Skeletal muscle tissue (tissue), 4 donors: Measurements from ENCODE around the gene RBM39. TPM values are rescaled to one million over a fixed set of nuclear protein-coding genes. Genes with fewer than 3 reads are reported as not detected.

Experiments
- H3K27ac ChIP-seq: one replicate; pipeline ENCODE4 v1.7.0; 2013; ENCODE audit warnings: mild to moderate bottlenecking, low read depth, low read length, inconsistent platforms
- H3K27me3 ChIP-seq, 3 donors: one replicate each; pipeline ENCODE4 v1.7.0; 2013; ENCODE audit warnings: low read length in 3 of 3; ENCODE audit not compliant: control insufficient read depth in 3 of 3, insufficient read depth in 3 of 3
- H3K36me3 ChIP-seq, 3 donors: one replicate each; pipeline ENCODE4 v1.7.0; 2013; ENCODE audit warnings: low read length in 3 of 3; ENCODE audit not compliant: control insufficient read depth in 3 of 3, insufficient read depth in 3 of 3
- H3K4me1 ChIP-seq, 3 donors: one replicate each; pipeline ENCODE4 v1.7.0; 2013; ENCODE audit warnings: low read length in 3 of 3, mild to moderate bottlenecking in 3 of 3; ENCODE audit not compliant: control insufficient read depth in 3 of 3, insufficient read depth in 3 of 3
- H3K4me3 ChIP-seq, 3 donors: one replicate each; pipeline ENCODE4 v1.7.0; 2013; ENCODE audit warnings: low read length in 3 of 3
- H3K9ac ChIP-seq, 3 donors: one replicate each; pipeline ENCODE4 v1.7.0; 2013; ENCODE audit warnings: low read length in 3 of 3, mild to moderate bottlenecking in 3 of 3, moderate library complexity in 2 of 3, low read depth in 1 of 3
- H3K9me3 ChIP-seq, 3 donors: one replicate each; pipeline ENCODE4 v1.7.0; 2013; ENCODE audit warnings: low read length in 3 of 3; ENCODE audit not compliant: control insufficient read depth in 3 of 3
- total RNA-seq: library from RNA; depleted of rRNA; stranded (reverse); fragments of >200 nt; gene quantifications from one replicate; pipeline ENCODE4 v1.2.3, GENCODE V29; 2014
- donor health status: Osteomylitis.

The RBM39 gene
- total RNA-seq, 1 donor from 2014 or later, result 407 TPM

DNA sequence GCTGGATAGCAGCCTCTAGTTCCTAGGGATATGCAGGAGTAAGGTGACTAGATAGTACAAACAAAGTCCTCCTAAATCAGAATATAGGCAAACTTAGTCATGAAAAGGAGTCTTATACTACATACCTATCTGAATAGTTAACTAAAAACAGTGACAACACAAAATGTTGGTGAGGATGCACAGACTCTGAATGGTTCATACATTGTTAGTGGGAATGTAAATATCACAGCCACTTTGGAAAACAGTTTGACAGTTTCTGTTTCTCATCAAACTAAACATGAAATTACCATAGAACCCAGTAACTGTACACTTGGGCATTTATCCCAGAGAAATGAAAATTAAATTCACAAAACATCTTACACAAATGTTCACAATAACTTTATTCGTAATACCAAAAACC is 60.1 kb downstream of the RBM39 start:
- Histone ChIP-seq H3K9me3 (no peaks in the 10 kb centered on the region), H3K4me1 (no peaks in the 10 kb centered on the region), H3K27ac (no peak overlapping the region), H3K9ac (no peak overlapping the region), H3K4me3 (no peak overlapping the region), H3K36me3 (peaks cover 5 to 16% (median 12%) of the 10 kb centered on the region in 3 donors), H3K27me3 (no peaks in the 10 kb centered on the region)

DNA sequence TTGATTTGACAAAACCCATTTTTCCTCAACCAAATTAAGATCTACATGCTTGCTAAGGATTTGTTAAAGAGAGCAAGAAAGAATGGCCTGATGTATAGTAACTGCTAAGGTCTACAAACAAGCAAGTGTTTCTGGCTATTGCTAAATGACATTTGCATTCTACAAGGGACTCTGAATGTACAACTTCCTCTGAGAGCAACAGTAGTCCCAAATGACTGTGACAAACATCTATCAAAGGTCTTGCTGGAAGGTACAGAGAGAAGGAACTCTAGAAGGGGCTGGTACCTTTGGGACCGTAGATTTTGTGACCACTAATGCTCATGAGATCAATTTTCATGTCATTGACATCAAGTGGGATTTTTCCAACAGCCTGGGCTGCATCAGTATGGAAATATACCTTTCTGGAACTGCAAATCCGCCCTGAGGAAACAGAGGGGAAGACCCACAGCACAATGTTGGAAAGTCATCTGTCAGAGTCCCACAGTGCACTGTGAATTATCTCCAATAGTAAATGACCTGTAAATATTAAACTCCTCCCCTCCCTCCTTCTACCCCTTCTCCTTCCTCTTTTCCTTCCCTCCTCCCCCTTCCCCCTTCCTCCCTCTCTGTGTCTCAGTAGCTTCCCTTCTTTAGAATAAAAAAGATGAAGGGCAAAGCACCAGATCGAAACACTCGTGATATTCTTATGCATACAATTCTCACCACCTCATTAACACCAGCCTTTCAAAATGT is 61.4 kb downstream of the RBM39 start:
- Histone ChIP-seq H3K27me3 (no peaks in the 10 kb centered on the region), H3K27ac (no peak overlapping the region), H3K4me3 (no peak overlapping the region), H3K9ac (no peak overlapping the region), H3K4me1 (no peaks in the 10 kb centered on the region), H3K9me3 (no peaks in the 10 kb centered on the region), H3K36me3 (peaks cover 5 to 16% (median 12%) of the 10 kb centered on the region in 3 donors)

GRCh38 chr20:35674921-35675320 is 67.1 kb downstream of the RBM39 start:
- Histone ChIP-seq H3K36me3 (peaks cover 24 to 49% (median 41%) of the 10 kb centered on the region in 3 donors), H3K27me3 (no peaks in the 10 kb centered on the region), H3K4me1 (no peaks in the 10 kb centered on the region), H3K27ac (no peak overlapping the region), H3K9ac (no peak overlapping the region), H3K4me3 (no peak overlapping the region), H3K9me3 (no peaks in the 10 kb centered on the region)

- no peaks in the 10 kb centered on the region for H3K4me1 ChIP-seq
- H3K27me3 ChIP-seq, result no peaks in the 10 kb centered on the region
- no peak overlapping the region for H3K27ac ChIP-seq
- no peak overlapping the region for H3K9ac ChIP-seq
- H3K36me3 ChIP-seq, result peaks cover 34 to 60% (median 51%) of the 10 kb centered on the region in 3 donors
- no peaks in the 10 kb centered on the region for H3K9me3 ChIP-seq
- no peak overlapping the region for H3K4me3 ChIP-seq
Observed at GRCh38 chr20:35673884-35674283, 68.2 kb downstream of the RBM39 start.

DNA sequence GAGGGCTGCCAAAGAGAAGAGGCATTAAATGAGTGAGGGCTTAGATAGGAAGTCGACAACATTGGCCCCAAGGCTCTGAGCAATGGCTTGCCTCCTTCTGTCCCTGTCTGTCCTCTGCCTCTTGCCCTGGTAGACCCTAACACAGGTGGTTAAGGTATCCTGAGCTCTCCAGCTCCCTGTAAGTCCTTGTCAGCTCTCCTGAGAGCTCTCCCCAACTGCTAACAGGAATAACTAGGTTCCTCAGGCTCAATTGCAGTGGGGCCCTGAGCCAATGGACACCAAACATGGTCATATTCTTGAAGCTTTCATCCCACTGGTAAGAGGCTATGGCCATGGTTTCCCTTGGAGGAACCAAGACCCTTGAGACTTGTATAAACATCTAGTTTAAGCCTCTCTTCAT is 72.4 kb downstream of the RBM39 start:
- no peak overlapping the region for H3K4me3 ChIP-seq
- no peaks in the 10 kb centered on the region for H3K9me3 ChIP-seq
- no peak overlapping the region for H3K27ac ChIP-seq
- H3K36me3 ChIP-seq, result peaks cover 35 to 58% (median 54%) of the 10 kb centered on the region in 3 donors
- H3K9ac ChIP-seq, result no peak overlapping the region
- peaks cover 0 to 3% (median 0%) of the 10 kb centered on the region in 3 donors for H3K4me1 ChIP-seq
- no peaks in the 10 kb centered on the region for H3K27me3 ChIP-seq

DNA sequence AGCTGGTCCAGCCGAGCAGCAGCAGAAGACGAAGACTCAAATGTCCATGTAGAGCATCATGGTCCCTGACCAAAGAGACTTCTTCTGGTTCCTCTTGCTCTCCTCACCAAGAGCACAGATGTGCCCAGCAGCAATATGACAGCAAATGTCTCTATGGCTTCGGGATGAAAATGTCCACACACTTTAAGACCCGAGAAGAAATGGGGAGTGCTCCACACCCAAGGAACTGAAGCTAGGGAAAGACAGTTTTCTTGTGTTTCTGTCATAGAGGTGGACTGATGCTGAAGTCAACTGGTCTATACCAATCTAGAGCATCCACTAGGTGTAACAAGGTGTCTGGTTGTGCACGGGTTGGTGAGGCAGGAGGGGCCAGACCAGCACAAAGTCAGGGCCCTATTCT is 72.8 kb downstream of the RBM39 start:
- Histone ChIP-seq H3K27ac (no peak overlapping the region), H3K4me3 (no peak overlapping the region), H3K9me3 (no peaks in the 10 kb centered on the region), H3K27me3 (no peaks in the 10 kb centered on the region), H3K4me1 (peaks cover 0 to 6% (median 0%) of the 10 kb centered on the region in 3 donors), H3K9ac (no peak overlapping the region), H3K36me3 (peaks cover 34 to 54% (median 50%) of the 10 kb centered on the region in 3 donors)

DNA sequence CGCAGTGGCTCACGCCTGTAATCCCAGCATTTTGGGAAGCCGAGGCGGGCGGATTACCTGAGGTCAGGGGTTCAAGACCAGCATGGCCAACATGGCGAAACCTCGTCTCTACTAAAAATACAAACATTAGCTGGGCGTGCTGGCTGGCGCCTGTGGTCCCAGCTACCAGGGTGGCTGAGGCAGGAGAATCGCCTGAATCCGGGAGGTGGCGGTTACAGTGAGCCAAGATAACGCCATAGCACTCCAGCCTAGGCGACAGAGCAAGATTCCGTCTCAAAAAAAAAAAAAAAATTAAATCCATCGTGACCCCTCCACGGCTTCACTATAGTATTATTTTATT is 76.1 kb downstream of the RBM39 start:
- Histone ChIP-seq H3K36me3 (peaks cover 18 to 24% (median 24%) of the 10 kb centered on the region in 3 donors), H3K9ac (no peak overlapping the region), H3K9me3 (no peaks in the 10 kb centered on the region), H3K4me3 (no peak overlapping the region), H3K27ac (no peak overlapping the region), H3K4me1 (peaks cover 17 to 28% (median 24%) of the 10 kb centered on the region in 3 donors), H3K27me3 (no peaks in the 10 kb centered on the region)

DNA sequence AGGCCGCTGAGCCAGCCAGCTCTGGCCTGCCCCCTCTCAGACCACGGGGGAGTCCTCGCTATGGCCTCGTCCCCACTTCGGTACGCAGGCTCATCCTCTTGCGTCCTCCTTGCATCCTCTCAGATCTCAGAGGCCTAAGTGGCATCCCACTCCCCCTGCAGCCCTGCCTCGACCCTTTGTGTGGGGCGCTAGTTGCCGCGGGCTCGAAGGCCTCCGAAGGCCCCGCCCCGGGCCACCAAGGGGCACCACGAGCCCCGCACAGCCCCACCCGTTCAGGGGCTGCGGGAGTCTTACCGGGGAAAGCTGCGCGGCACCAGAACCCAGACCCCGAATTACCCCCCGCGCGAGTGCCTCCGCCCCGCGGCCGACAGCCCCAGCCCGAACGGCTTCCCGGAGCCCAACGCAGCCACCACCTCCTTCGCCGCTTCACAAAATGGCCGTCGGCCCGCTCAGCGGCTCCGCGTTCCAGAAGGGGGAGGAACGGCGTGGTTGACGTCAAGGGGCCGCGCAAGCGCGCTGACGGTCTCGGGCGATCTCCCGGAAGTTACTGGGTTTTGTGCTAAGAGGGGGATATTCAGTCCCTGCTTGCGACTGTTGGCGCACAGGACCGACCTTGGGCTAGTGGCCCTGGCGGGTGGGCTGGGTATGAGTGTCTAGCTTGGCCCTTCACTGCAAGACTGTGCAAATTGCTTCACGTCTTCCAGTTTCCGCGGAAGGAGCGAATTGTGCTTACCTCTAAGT is 77.4 kb downstream of the RBM39 start, which contains the start of the genes CPNE1 and RBM12:
Gene CPNE1, minus strand, starts transcription at position 435 of the 741 bp plus-strand sequence. CDS start 31,977 bp downstream, outside the sequence.
Gene RBM12, minus strand, starts transcription at position 435 of the 741 bp plus-strand sequence. CDS start 9,578 bp downstream, outside the sequence.
- Histone ChIP-seq H3K4me3 (peak within 1 kb of the TSS; percentile 99), H3K4me1 (peaks cover 25 to 38% (median 31%) of the 10 kb centered on the region in 3 donors), H3K27ac (peak within 1 kb of the TSS; percentile 98), H3K9ac (peak within 1 kb of the TSS; percentile 99 to 100 (median 100)), H3K9me3 (no peaks in the 10 kb centered on the region), H3K27me3 (no peaks in the 10 kb centered on the region), H3K36me3 (peaks cover 11 to 12% (median 11%) of the 10 kb centered on the region in 3 donors)

DNA sequence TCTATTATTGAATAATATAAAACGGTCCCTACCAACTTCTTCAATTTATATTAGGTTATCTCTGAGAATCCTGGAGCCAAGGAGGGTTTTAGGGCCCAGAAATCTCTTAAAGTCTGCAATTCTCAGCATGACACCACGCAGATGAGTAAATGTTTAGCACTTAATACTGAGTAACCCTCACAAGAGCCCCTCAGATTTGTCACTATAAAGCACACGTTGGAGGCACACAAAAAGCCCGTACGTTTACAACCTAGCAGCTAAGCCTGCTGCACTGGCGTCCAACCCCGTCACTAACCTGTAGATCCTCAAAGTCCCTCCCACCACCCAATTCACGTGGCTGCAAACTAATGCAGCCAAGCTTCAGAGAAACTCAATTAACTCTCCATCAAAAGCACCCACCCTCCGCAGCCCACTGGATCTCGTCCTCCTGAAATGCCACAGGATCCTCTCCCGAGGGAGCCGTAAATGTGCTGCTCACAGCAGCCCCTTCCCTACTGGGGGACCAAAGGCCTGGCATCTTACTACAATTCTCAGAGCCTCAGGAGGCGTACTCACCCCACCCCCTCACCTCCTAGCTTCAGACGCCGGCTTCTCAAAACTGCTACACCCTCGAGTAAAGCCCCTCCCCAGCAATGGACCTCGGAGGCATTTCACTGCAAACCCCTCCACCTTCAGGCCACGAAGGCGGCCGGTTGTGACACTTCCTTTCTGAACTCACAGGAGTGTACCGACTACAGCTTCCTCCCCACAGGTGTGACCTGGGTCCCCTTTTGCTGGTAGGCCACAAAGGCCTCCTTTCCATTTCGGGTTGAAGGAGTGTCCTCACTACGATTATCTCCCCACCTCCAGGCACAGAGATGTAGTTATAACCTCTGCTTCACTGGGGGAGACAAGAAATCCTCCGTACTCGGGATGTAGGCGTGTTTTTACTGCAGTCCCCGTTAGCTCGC is 78.3 kb downstream of the RBM39 start:
- Histone ChIP-seq H3K9me3 (no peaks in the 10 kb centered on the region), H3K27me3 (no peaks in the 10 kb centered on the region), H3K4me3 (peak overlapping the region; percentile 99), H3K9ac (peak overlapping the region; percentile 99 to 100 (median 100)), H3K27ac (peak overlapping the region; percentile 98), H3K36me3 (peaks cover 2 to 5% (median 3%) of the 10 kb centered on the region in 3 donors), H3K4me1 (peaks cover 25 to 38% (median 34%) of the 10 kb centered on the region in 3 donors)
